Measurements from ENCODE around the gene CEP170B.

CEP170B gene

GRCh38 chr14:104844306-104845032, 20.6 kb upstream of the CEP170B start:
- no peak for TF ChIP-seq CSDC2 (CRISPR knock-in tag; IDR thresholded peaks at IDR 0.05)
- TF ChIP-seq ISL1 (CRISPR knock-in tag; IDR thresholded peaks at IDR 0.05), result no peak
- TF ChIP-seq ZNF70 (CRISPR knock-in tag; IDR thresholded peaks at IDR 0.05), result no peak
- TF ChIP-seq ARNTL (CRISPR knock-in tag; IDR thresholded peaks at IDR 0.05; ENCODE audit: borderline replicate concordance, low read depth), result no peak
- no peak for TF ChIP-seq SNAI2 (CRISPR knock-in tag; IDR thresholded peaks at IDR 0.05)
- ATAC-seq, result peak; percentile 30

GRCh38 chr14:104845033-104845666, 19.9 kb upstream of the CEP170B start:
- no peak for TF ChIP-seq CSRNP3 (CRISPR knock-in tag; IDR thresholded peaks at IDR 0.05)
- TF ChIP-seq ZFP3 (CRISPR knock-in tag; IDR thresholded peaks at IDR 0.05), result no peak
- TF ChIP-seq TSHZ2 (CRISPR knock-in tag; IDR thresholded peaks at IDR 0.05), result no peak
- no peak for TF ChIP-seq OSR1 (CRISPR knock-in tag; IDR thresholded peaks at IDR 0.05)
- no peak for TF ChIP-seq PATZ1 (CRISPR knock-in tag; IDR thresholded peaks at IDR 0.05; ENCODE audit: borderline replicate concordance)

GRCh38 chr14:104845834-104846441, 19.1 kb upstream of the CEP170B start:
- no peak for TF ChIP-seq ZC3H10 (CRISPR knock-in tag; IDR thresholded peaks at IDR 0.05)
- TF ChIP-seq BACH2 (CRISPR knock-in tag; IDR thresholded peaks at IDR 0.05; ENCODE audit: borderline replicate concordance), result no peak
- TF ChIP-seq ZNF565 (CRISPR knock-in tag; conservative IDR thresholded peaks at IDR 0.05; ENCODE audit: low read depth), result no peak
- no peak for TF ChIP-seq ESRRG (CRISPR knock-in tag; IDR thresholded peaks at IDR 0.05)
- TF ChIP-seq ZNF8 (CRISPR knock-in tag; IDR thresholded peaks at IDR 0.05), result no peak
- TF ChIP-seq POU6F1 (CRISPR knock-in tag; IDR thresholded peaks at IDR 0.05; ENCODE audit: borderline replicate concordance, low read depth), result no peak
- TF ChIP-seq TSHZ2 (CRISPR knock-in tag; IDR thresholded peaks at IDR 0.05), result no peak
- TF ChIP-seq PATZ1 (CRISPR knock-in tag; IDR thresholded peaks at IDR 0.05; ENCODE audit: borderline replicate concordance), result no peak
- no peak for TF ChIP-seq TOX (CRISPR knock-in tag; IDR thresholded peaks at IDR 0.05; ENCODE audit: borderline replicate concordance)
- TF ChIP-seq ARNTL (CRISPR knock-in tag; IDR thresholded peaks at IDR 0.05; ENCODE audit: borderline replicate concordance, low read depth), result no peak
- TF ChIP-seq ZNF70 (CRISPR knock-in tag; IDR thresholded peaks at IDR 0.05), result no peak
- TF ChIP-seq CSRNP3 (CRISPR knock-in tag; IDR thresholded peaks at IDR 0.05), result no peak
- TF ChIP-seq CREB5 (CRISPR knock-in tag; IDR thresholded peaks at IDR 0.05; ENCODE audit: low read depth), result no peak
- TF ChIP-seq PPARA (CRISPR knock-in tag; IDR thresholded peaks at IDR 0.05; ENCODE audit: borderline replicate concordance), result no peak
- no peak for TF ChIP-seq GLIS3 (CRISPR knock-in tag; IDR thresholded peaks at IDR 0.05)
- no peak for ATAC-seq

More at GRCh38 chr14:104845033-104845666, 19.9 kb upstream of the CEP170B start:
- ATAC-seq, result no peak

Measured in SK-N-SH treated with all-trans-retinoic acid at 6 μM for 48 hours (cell line).